Nephron progenitor cell (in vitro differentiated cells): ENCODE data around the gene KLHL29.

Experiments
- DNase-seq: peaks from one replicate; pipeline ENCODE4 v3.0.0; 2021
- H3K27ac Mint-ChIP-seq: 2 replicates; pipeline ENCODE4 v1.8.0; 2021; ENCODE audit warnings: mild to moderate bottlenecking, moderate library complexity, mixed read lengths
- H3K27me3 Mint-ChIP-seq: 2 replicates; pipeline ENCODE4 v1.8.0; 2021; ENCODE audit warnings: mild to moderate bottlenecking, low read depth, mixed read lengths; ENCODE audit not compliant: poor library complexity
- H3K36me3 Mint-ChIP-seq: 2 replicates; pipeline ENCODE4 v1.8.0; 2021; ENCODE audit warnings: low read depth, mixed read lengths
- H3K4me1 Mint-ChIP-seq: 2 replicates; pipeline ENCODE4 v1.8.0; 2021; ENCODE audit warnings: mixed read lengths
- H3K4me3 Mint-ChIP-seq: 2 replicates; pipeline ENCODE4 v1.8.0; 2021; ENCODE audit warnings: mild to moderate bottlenecking, moderate library complexity, mixed read lengths
- H3K9me3 Mint-ChIP-seq: 2 replicates; pipeline ENCODE4 v1.8.0; 2021; ENCODE audit warnings: mild to moderate bottlenecking, moderate library complexity, mixed read lengths
- CTCF ChIP-seq: fragments of 200-600 bp; sonication (generic); IDR thresholded peaks from 2 replicates; pipeline ENCODE4 v1.5.0; 2021; ENCODE audit warnings: antibody characterized with exemption

KLHL29 gene

GRCh38 chr2:23707096-23707495, 322.1 kb downstream of the KLHL29 start:
- peaks cover 15% of the 10 kb centered on the region for H3K4me1 Mint-ChIP-seq
- H3K9me3 Mint-ChIP-seq: no peaks in the 10 kb centered on the region
- H3K4me3 Mint-ChIP-seq: no peak overlapping the region
- peaks cover 2% of the 10 kb centered on the region for H3K27me3 Mint-ChIP-seq
- no peak for DNase-seq
- H3K27ac Mint-ChIP-seq: peak overlapping the region; percentile 90
- no peak for TF ChIP-seq CTCF
- peaks cover 53% of the 10 kb centered on the region for H3K36me3 Mint-ChIP-seq

GRCh38 chr2:23708771-23709170, 323.8 kb downstream of the KLHL29 start:
- Mint-ChIP-seq H3K9me3 (no peaks in the 10 kb centered on the region), H3K27me3 (peaks cover 2% of the 10 kb centered on the region), H3K27ac (no peak overlapping the region), H3K4me3 (no peak overlapping the region), H3K36me3 (peaks cover 43% of the 10 kb centered on the region), H3K4me1 (peaks cover 22% of the 10 kb centered on the region)
- DNase-seq: no peak
- no peak for TF ChIP-seq CTCF

- H3K9me3 Mint-ChIP-seq: no peaks in the 10 kb centered on the region
- H3K36me3 Mint-ChIP-seq: peaks cover 45% of the 10 kb centered on the region
- no peak for TF ChIP-seq CTCF
- H3K4me1 Mint-ChIP-seq: peaks cover 22% of the 10 kb centered on the region
- peaks cover 2% of the 10 kb centered on the region for H3K27me3 Mint-ChIP-seq
- H3K27ac Mint-ChIP-seq: no peak overlapping the region
- DNase-seq: no peak
- no peak overlapping the region for H3K4me3 Mint-ChIP-seq
Measured at GRCh38 chr2:23709311-23709710, 324.3 kb downstream of the KLHL29 start.

GRCh38 chr2:23711979-23712755, 327.2 kb downstream of the KLHL29 start:
- Mint-ChIP-seq H3K4me1 (peaks cover 22% of the 10 kb centered on the region), H3K9me3 (no peaks in the 10 kb centered on the region), H3K4me3 (peak overlapping the region; percentile 52), H3K27me3 (peaks cover 5% of the 10 kb centered on the region), H3K27ac (peak overlapping the region; percentile 68), H3K36me3 (peaks cover 34% of the 10 kb centered on the region)
- TF ChIP-seq CTCF: no peak
- DNase-seq: no peak

GRCh38 chr2:23712756-23713151, 327.8 kb downstream of the KLHL29 start:
- H3K27ac Mint-ChIP-seq: peak overlapping the region; percentile 68
- no peaks in the 10 kb centered on the region for H3K9me3 Mint-ChIP-seq
- no peak for DNase-seq
- TF ChIP-seq CTCF: no peak
- no peak overlapping the region for H3K4me3 Mint-ChIP-seq
- peaks cover 29% of the 10 kb centered on the region for H3K36me3 Mint-ChIP-seq
- peaks cover 22% of the 10 kb centered on the region for H3K4me1 Mint-ChIP-seq
- peaks cover 5% of the 10 kb centered on the region for H3K27me3 Mint-ChIP-seq

GRCh38 chr2:23713351-23713750, 328.4 kb downstream of the KLHL29 start:
- H3K27me3 Mint-ChIP-seq: peaks cover 5% of the 10 kb centered on the region
- H3K27ac Mint-ChIP-seq: peak overlapping the region; percentile 34
- peaks cover 27% of the 10 kb centered on the region for H3K36me3 Mint-ChIP-seq
- no peak for TF ChIP-seq CTCF
- H3K9me3 Mint-ChIP-seq: no peaks in the 10 kb centered on the region
- H3K4me1 Mint-ChIP-seq: peaks cover 22% of the 10 kb centered on the region
- DNase-seq: no peak
- H3K4me3 Mint-ChIP-seq: no peak overlapping the region
